H9 (cell line): ENCODE measurements around the gene NAA60. TPM values are rescaled to one million over a fixed set of nuclear protein-coding genes. Genes with fewer than 3 reads are reported as not detected.

Experiments
- DNase-seq: peaks from one replicate; pipeline ENCODE4 v3.0.0-alpha.2; 2017
- H2AFZ ChIP-seq: one replicate; pipeline ENCODE4 v1.6.1; 2013; ENCODE audit warnings: mild to moderate bottlenecking, low read length, control low read depth, moderate library complexity
- H2AK5ac ChIP-seq: 2 replicates; pipeline ENCODE4 v1.6.1; 2013; ENCODE audit warnings: low read length, control low read depth, mixed read lengths; ENCODE audit not compliant: insufficient read length
- H2BK120ac ChIP-seq: one replicate; pipeline ENCODE4 v1.6.1; 2013; ENCODE audit warnings: low read depth, mild to moderate bottlenecking, low read length, control low read depth, inconsistent platforms; ENCODE audit not compliant: poor library complexity, severe bottlenecking
- H2BK12ac ChIP-seq: 2 replicates; pipeline ENCODE4 v1.6.1; 2013; ENCODE audit warnings: low read length, control low read depth, mixed read lengths, low read depth; ENCODE audit not compliant: insufficient read length
- H2BK15ac ChIP-seq: 2 replicates; pipeline ENCODE4 v1.6.1; 2013; ENCODE audit warnings: low read depth, low read length, control low read depth
- H2BK20ac ChIP-seq: one replicate; pipeline ENCODE4 v1.6.1; 2013; ENCODE audit warnings: low read depth, mild to moderate bottlenecking, low read length, control low read depth, inconsistent platforms; ENCODE audit not compliant: poor library complexity, severe bottlenecking
- H2BK5ac ChIP-seq: 2 replicates; pipeline ENCODE4 v1.6.1; 2013; ENCODE audit warnings: low read length, control low read depth, mixed read lengths; ENCODE audit not compliant: insufficient read length
- H3K14ac ChIP-seq: 2 replicates; pipeline ENCODE4 v1.6.1; 2013; ENCODE audit warnings: low read length, control low read depth; ENCODE audit not compliant: insufficient read depth
- H3K18ac ChIP-seq: 2 replicates; pipeline ENCODE4 v1.6.1; 2013; ENCODE audit warnings: low read depth, mild to moderate bottlenecking, mixed read lengths, low read length, control low read depth; ENCODE audit not compliant: insufficient read length
- H3K23ac ChIP-seq: 2 replicates; pipeline ENCODE4 v1.6.1; 2013; ENCODE audit warnings: low read length, control low read depth, mixed read lengths, low read depth; ENCODE audit not compliant: insufficient read length
- H3K23me2 ChIP-seq: 2 replicates; pipeline ENCODE4 v1.6.1; 2013; ENCODE audit warnings: low read depth, mild to moderate bottlenecking, mixed read lengths, low read length, control low read depth; ENCODE audit not compliant: insufficient read length, poor library complexity, severe bottlenecking
- H3K27ac ChIP-seq: 2 replicates; pipeline ENCODE4 v1.5.1; 2013; ENCODE audit warnings: low read length, control low read depth, mixed read lengths, low read depth; ENCODE audit not compliant: insufficient read length
- H3K27me3 ChIP-seq: 2 replicates; pipeline ENCODE4 v1.6.1; 2013; ENCODE audit warnings: low read length, control low read depth, inconsistent platforms; ENCODE audit not compliant: insufficient read depth
- H3K4ac ChIP-seq: 2 replicates; pipeline ENCODE4 v1.6.1; 2013; ENCODE audit warnings: low read depth, mild to moderate bottlenecking, control low read depth, inconsistent platforms, low read length, moderate library complexity
- H3K4me1 ChIP-seq: 2 replicates; pipeline ENCODE4 v1.6.1; 2013; ENCODE audit warnings: low read length, control low read depth, inconsistent platforms; ENCODE audit not compliant: insufficient read depth
- H3K4me2 ChIP-seq: 2 replicates; pipeline ENCODE4 v1.6.1; 2013; ENCODE audit warnings: low read length, control low read depth, mixed read lengths; ENCODE audit not compliant: insufficient read length, insufficient read depth
- H3K56ac ChIP-seq: 2 replicates; pipeline ENCODE4 v1.6.1; 2013; ENCODE audit warnings: low read depth, mild to moderate bottlenecking, mixed read lengths, low read length, control low read depth; ENCODE audit not compliant: insufficient read length
- H3K79me1 ChIP-seq: 2 replicates; pipeline ENCODE4 v1.6.1; 2013; ENCODE audit warnings: low read depth, mild to moderate bottlenecking, moderate library complexity, low read length, control low read depth, inconsistent platforms; ENCODE audit not compliant: insufficient read depth, poor library complexity, severe bottlenecking
- H3K79me2 ChIP-seq: 2 replicates; pipeline ENCODE4 v1.6.1; 2013; ENCODE audit warnings: low read length, control low read depth, inconsistent platforms; ENCODE audit not compliant: insufficient read depth
- H3K9ac ChIP-seq: 2 replicates; pipeline ENCODE4 v1.6.1; 2013; ENCODE audit warnings: low read length, control low read depth, mixed read lengths; ENCODE audit not compliant: insufficient read length; ENCODE audit errors: extremely low read depth
- H3K9me3 ChIP-seq: one replicate; pipeline ENCODE4 v1.6.1; 2013; ENCODE audit warnings: low read depth, low read length, inconsistent platforms; ENCODE audit not compliant: control insufficient read depth
- H3T11ph ChIP-seq: one replicate; pipeline ENCODE4 v1.6.1; 2013; ENCODE audit warnings: mild to moderate bottlenecking, low read length, control low read depth, inconsistent platforms
- H4K20me1 ChIP-seq: one replicate; pipeline ENCODE4 v1.6.1; 2013; ENCODE audit not compliant: control insufficient read depth, insufficient read length, insufficient read depth
- H4K5ac ChIP-seq: 2 replicates; pipeline ENCODE4 v1.6.1; 2013; ENCODE audit warnings: low read depth, mild to moderate bottlenecking, mixed read lengths, low read length, control low read depth; ENCODE audit not compliant: insufficient read length
- H4K8ac ChIP-seq: replicated peaks from 2 replicates; pipeline ENCODE4 v1.6.1; 2013; ENCODE audit warnings: low read length, control low read depth, mixed read lengths, low read depth; ENCODE audit not compliant: insufficient read length
- H4K91ac ChIP-seq: 2 replicates; pipeline ENCODE4 v1.6.1; 2013; ENCODE audit warnings: low read depth, mild to moderate bottlenecking, moderate library complexity, mixed read lengths, low read length, control low read depth; ENCODE audit not compliant: insufficient read length
- H3K27ac Mint-ChIP-seq, 3 experiments: 2 replicates in 2 of 3; 3 replicates in 1 of 3; pipeline ENCODE4 v1.8.0; 2020 to 2021; ENCODE audit warnings: mixed read lengths in 3 of 3, mild to moderate bottlenecking in 1 of 3, moderate library complexity in 1 of 3
- H3K27me3 Mint-ChIP-seq: 2 replicates; pipeline ENCODE4 v1.8.0; 2021; ENCODE audit warnings: low read depth, mild to moderate bottlenecking, moderate library complexity, mixed read lengths
- H3K36me3 Mint-ChIP-seq, 3 experiments: 2 replicates in 2 of 3; 3 replicates in 1 of 3; pipeline ENCODE4 v1.8.0; 2020 to 2021; ENCODE audit warnings: low read depth in 3 of 3, mixed read lengths in 3 of 3; ENCODE audit not compliant: insufficient read depth in 1 of 3
- H3K4me1 Mint-ChIP-seq, 2 experiments: 2 replicates each; pipeline ENCODE4 v1.8.0; 2020; ENCODE audit warnings: mixed read lengths in 2 of 2
- H3K4me3 Mint-ChIP-seq, 2 experiments: 2 replicates in 1 of 2; 3 replicates in 1 of 2; pipeline ENCODE4 v1.8.0; 2020 to 2021; ENCODE audit warnings: mild to moderate bottlenecking in 2 of 2, mixed read lengths in 2 of 2, moderate library complexity in 1 of 2
- H3K9me3 Mint-ChIP-seq, 2 experiments: 2 replicates in 1 of 2; 3 replicates in 1 of 2; pipeline ENCODE4 v1.8.0; 2020; ENCODE audit warnings: mild to moderate bottlenecking in 2 of 2, mixed read lengths in 2 of 2, moderate library complexity in 1 of 2
- WGBS: extraction: QIAGEN DNeasy Blood & Tissue Kit; methylation state at CpG from one replicate; pipeline ENCODE4 v1.1.7; 2013; ENCODE audit warnings: missing lambda C conversion rate, low lambda C conversion rate, mixed read lengths; ENCODE audit not compliant: insufficient read length; ENCODE audit errors: extremely low coverage; 5-methylcytosine and 5-hydroxymethylcytosine counted together
- total RNA-seq: library from RNA; stranded (reverse); gene quantifications from 2 replicates; pipeline ENCODE4 v1.2.1, GENCODE V29; 2021
- TF ChIP-seq, protein P1 (sequence below): fragments of 200-600 bp; sonication (generic); conservative IDR thresholded peaks from 3 replicates; pipeline ENCODE4 v1.8.0; 2021; ENCODE audit warnings: antibody characterized with exemption, mild to moderate bottlenecking

The NAA60 gene
- total RNA-seq, 1 experiment from 2014 or later = 49.3 TPM

- Histone ChIP-seq H3K56ac (no peak overlapping the region), H3K27me3 (no peaks in the 10 kb centered on the region), H3K4me1 (peaks cover 6% of the 10 kb centered on the region; the same call in 1 of the 2 replicates), H3K9ac (no peak overlapping the region), H3T11ph (no peak overlapping the region), H3K4ac (no peak overlapping the region), H2BK5ac (no peak overlapping the region), H4K5ac (no peak overlapping the region), H2BK12ac (no peak overlapping the region), H3K79me2 (peaks cover 5% of the 10 kb centered on the region; the same call in 1 of the 2 replicates), H2AFZ (no peak overlapping the region), H4K8ac (no peak overlapping the region), H3K4me2 (no peak overlapping the region), H2BK120ac (no peak overlapping the region), H3K9me3 (no peaks in the 10 kb centered on the region), H4K91ac (no peak overlapping the region), H3K27ac (no peak overlapping the region), H2BK15ac (no peak overlapping the region), H3K23ac (no peak overlapping the region), H4K20me1 (no peaks in the 10 kb centered on the region), H3K79me1 (peaks cover 4% of the 10 kb centered on the region), H3K23me2 (peaks cover 8% of the 10 kb centered on the region), H3K18ac (no peak overlapping the region), H3K14ac (no peak overlapping the region), H2AK5ac (no peak overlapping the region), H2BK20ac (no peak overlapping the region)
- Mint-ChIP-seq H3K9me3 (peaks cover 2 to 5% of the 10 kb centered on the region in 2 experiments; a peak in 4 of 5 replicates), H3K4me1 (peaks cover 17 to 18% of the 10 kb centered on the region in 2 experiments), H3K4me3 (no peak overlapping the region), H3K36me3 (peaks cover 5 to 12% (median 6%) of the 10 kb centered on the region in 3 experiments; a peak in 6 of 7 replicates), H3K27me3 (no peaks in the 10 kb centered on the region), H3K27ac (no peak overlapping the region)
- TF ChIP-seq, protein P1, sequence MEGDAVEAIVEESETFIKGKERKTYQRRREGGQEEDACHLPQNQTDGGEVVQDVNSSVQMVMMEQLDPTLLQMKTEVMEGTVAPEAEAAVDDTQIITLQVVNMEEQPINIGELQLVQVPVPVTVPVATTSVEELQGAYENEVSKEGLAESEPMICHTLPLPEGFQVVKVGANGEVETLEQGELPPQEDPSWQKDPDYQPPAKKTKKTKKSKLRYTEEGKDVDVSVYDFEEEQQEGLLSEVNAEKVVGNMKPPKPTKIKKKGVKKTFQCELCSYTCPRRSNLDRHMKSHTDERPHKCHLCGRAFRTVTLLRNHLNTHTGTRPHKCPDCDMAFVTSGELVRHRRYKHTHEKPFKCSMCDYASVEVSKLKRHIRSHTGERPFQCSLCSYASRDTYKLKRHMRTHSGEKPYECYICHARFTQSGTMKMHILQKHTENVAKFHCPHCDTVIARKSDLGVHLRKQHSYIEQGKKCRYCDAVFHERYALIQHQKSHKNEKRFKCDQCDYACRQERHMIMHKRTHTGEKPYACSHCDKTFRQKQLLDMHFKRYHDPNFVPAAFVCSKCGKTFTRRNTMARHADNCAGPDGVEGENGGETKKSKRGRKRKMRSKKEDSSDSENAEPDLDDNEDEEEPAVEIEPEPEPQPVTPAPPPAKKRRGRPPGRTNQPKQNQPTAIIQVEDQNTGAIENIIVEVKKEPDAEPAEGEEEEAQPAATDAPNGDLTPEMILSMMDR = no peak
- no CpG with 5 or more reads among the region's 10 CpGs for WGBS
- DNase-seq = no peak
Measured at GRCh38 chr16:3454631-3455147, 11.2 kb downstream of the NAA60 start.
